ENCODE measurements around the gene CELA2B. TPM values are rescaled to one million over a fixed set of nuclear protein-coding genes. Genes with fewer than 3 reads are reported as not detected.
"Not testable (repeated sequence)": the region's sequence is repeated elsewhere in the genome, so short reads cannot be mapped to it uniquely, and the experiment has no call there.

Gene CELA2B
- total RNA-seq (2021): not detected in 2 replicates
- not detected for Bru-seq, nascent RNA
- not detected for BruChase-seq, experiment 1, labeled RNA remaining after a 2-hour chase
- not detected for BruChase-seq, experiment 2, labeled RNA remaining after a 6-hour chase
- long read RNA-seq: 0 reads

- CTCF ChIA-PET: no interaction called here
- Histone ChIP-seq H3K4me3 (no peak within 1 kb of the TSS), H3F3A (ENCODE audit: insufficient read depth, low read depth) (no peaks in the 10 kb centered on the region), H3K36me3 (ENCODE audit: low read depth) (no peaks in the 10 kb centered on the region), H3K9me3 (ENCODE audit: insufficient read depth, low read depth) (no peaks in the 10 kb centered on the region), H3K79me2 (ENCODE audit: low read depth) (no peaks in the 10 kb centered on the region), H2AFZ (no peak within 1 kb of the TSS), H3K4me1 (replicated peaks; ENCODE audit: insufficient read depth) (no peaks in the 10 kb centered on the region), H3K9me2 (ENCODE audit: insufficient read depth) (no peaks in the 10 kb centered on the region), H3K27me3 (ENCODE audit: insufficient read depth, low read depth) (no peaks in the 10 kb centered on the region), H3K27ac (no peak within 1 kb of the TSS), H4K20me1 (ENCODE audit: insufficient read depth) (no peaks in the 10 kb centered on the region), H3K4me2 (no peak within 1 kb of the TSS)
- DNase-seq: no peak
- BruUV-seq (replicated peaks): no TSS peak
- TF ChIP-seq CTCF (conservative IDR thresholded peaks at IDR 0.05): no peak
- no peak for TF ChIP-seq EZH2 (IDR thresholded peaks at IDR 0.05; ENCODE audit: low read depth)
- intact Hi-C loops (cut with micrococcal nuclease; ENCODE audit: unreplicated experiment): no loop called here
- POLR2A ChIA-PET (ENCODE audit: unreplicated experiment): no interaction called here
Observed at GRCh38 chr1:15475752-15476314, at the start of gene CELA2B. Gene CELA2B, plus strand, starts transcription at chr1:15476104. Its CDS starts 22 bp downstream, at chr1:15476126.

- Histone ChIP-seq H2AFZ (no peak overlapping the region), H3K27me3 (ENCODE audit: insufficient read depth, low read depth) (no peaks in the 10 kb centered on the region), H3K9me2 (ENCODE audit: insufficient read depth) (no peaks in the 10 kb centered on the region), H3K4me2 (no peak overlapping the region), H3K4me1 (replicated peaks; ENCODE audit: insufficient read depth) (peaks cover 27% of the 10 kb centered on the region), H3K79me2 (ENCODE audit: low read depth) (peaks cover 30% of the 10 kb centered on the region), H3K27ac (no peak overlapping the region), H3K4me3 (no peak overlapping the region), H4K20me1 (ENCODE audit: insufficient read depth) (peaks cover 5% of the 10 kb centered on the region; the same call in 1 of the 2 replicates), H3K9me3 (ENCODE audit: insufficient read depth, low read depth) (no peaks in the 10 kb centered on the region), H3K36me3 (ENCODE audit: low read depth) (no peaks in the 10 kb centered on the region), H3F3A (ENCODE audit: insufficient read depth, low read depth) (peaks cover 30% of the 10 kb centered on the region)
- DNase-seq: peak in 1 of 2 experiments; percentile 45
- ChIA-PET CTCF (interaction anchor here (2.2 kb wide), 1 partner anchor 103 kb away, joined by 6 read pairs; no protein-coding TSS in a partner anchor), POLR2A (ENCODE audit: unreplicated experiment) (interaction anchor here (0.5 kb wide), 1 partner anchor 18 kb away, joined by 4 read pairs; no protein-coding TSS in a partner anchor)
- BruUV-seq (replicated peaks): no TSS peak
- intact Hi-C loops (cut with micrococcal nuclease; ENCODE audit: unreplicated experiment): no loop called here
- TF ChIP-seq CTCF (conservative IDR thresholded peaks at IDR 0.05): no peak
- no peak for TF ChIP-seq EZH2 (IDR thresholded peaks at IDR 0.05; ENCODE audit: low read depth)
Observed at GRCh38 chr1:15426492-15427279, 49.2 kb upstream of the CELA2B start.

GRCh38 chr1:15427280-15427666 lies 48.6 kb upstream of the CELA2B start:
- no TSS peak for BruUV-seq (replicated peaks)
- Histone ChIP-seq H3K27me3 (ENCODE audit: insufficient read depth, low read depth) (no peaks in the 10 kb centered on the region), H3K9me2 (ENCODE audit: insufficient read depth) (no peaks in the 10 kb centered on the region), H3K27ac (no peak overlapping the region), H3K9me3 (ENCODE audit: insufficient read depth, low read depth) (no peaks in the 10 kb centered on the region), H3K4me3 (no peak overlapping the region), H3K4me2 (no peak overlapping the region), H3K36me3 (ENCODE audit: low read depth) (no peaks in the 10 kb centered on the region), H3F3A (ENCODE audit: insufficient read depth, low read depth) (peaks cover 35% of the 10 kb centered on the region), H3K4me1 (replicated peaks; ENCODE audit: insufficient read depth) (peaks cover 27% of the 10 kb centered on the region), H4K20me1 (ENCODE audit: insufficient read depth) (peaks cover 5% of the 10 kb centered on the region; the same call in 1 of the 2 replicates), H2AFZ (no peak overlapping the region), H3K79me2 (ENCODE audit: low read depth) (peaks cover 24% of the 10 kb centered on the region)
- DNase-seq: no peak
- TF ChIP-seq EZH2 (IDR thresholded peaks at IDR 0.05; ENCODE audit: low read depth) (no peak), CTCF (conservative IDR thresholded peaks at IDR 0.05) (no peak)
- intact Hi-C loops (cut with micrococcal nuclease; ENCODE audit: unreplicated experiment): no loop called here
- ChIA-PET POLR2A (ENCODE audit: unreplicated experiment) (no interaction called here), CTCF (interaction anchor here (2.2 kb wide), 1 partner anchor 104 kb away, joined by 6 read pairs; no protein-coding TSS in a partner anchor)

- intact Hi-C loops (cut with micrococcal nuclease; ENCODE audit: unreplicated experiment); POLR2A ChIA-PET (ENCODE audit: unreplicated experiment); H3K27me3 ChIP-seq (ENCODE audit: insufficient read depth, low read depth); H3K36me3 ChIP-seq (ENCODE audit: low read depth); H3K4me2 ChIP-seq; BruUV-seq (replicated peaks); H2AFZ ChIP-seq; H3K9me2 ChIP-seq (ENCODE audit: insufficient read depth); H4K20me1 ChIP-seq (ENCODE audit: insufficient read depth); H3K4me3 ChIP-seq; DNase-seq; H3K9me3 ChIP-seq (ENCODE audit: insufficient read depth, low read depth); H3K27ac ChIP-seq: not testable (repeated sequence)
- CTCF ChIA-PET: interaction anchor here (0.6 to 2.2 kb wide), 2 partner anchors 91 to 105 kb away, joined by 3 to 6 read pairs; no protein-coding TSS in a partner anchor
- Histone ChIP-seq H3F3A (ENCODE audit: insufficient read depth, low read depth) (peaks cover 34% of the 10 kb centered on the region), H3K79me2 (ENCODE audit: low read depth) (peaks cover 16% of the 10 kb centered on the region), H3K4me1 (replicated peaks; ENCODE audit: insufficient read depth) (peaks cover 26% of the 10 kb centered on the region)
Observed at GRCh38 chr1:15428252-15428651, 47.7 kb upstream of the CELA2B start.

Data from PC-9 (cell line).